Measurements from ENCODE around the gene SLC47A1.
A peak's percentile ranks its signal among the peaks of the same experiment; 100 is the strongest.
"Not testable (repeated sequence)": the region's sequence is repeated elsewhere in the genome, so short reads cannot be mapped to it uniquely, and the experiment has no call there.

The SLC47A1 gene

GRCh38 chr17:19533718-19534561 lies at the start of gene SLC47A1:
TSS of gene SLC47A1 (plus strand) at chr17:19533854. CDS start at chr17:19533940, 86 bp downstream.
- H3K36me3 Mint-ChIP-seq (ENCODE audit: insufficient read depth) = no peaks in the 10 kb centered on the region
- peaks cover 77% of the 10 kb centered on the region for H3K27me3 Mint-ChIP-seq
- peak within 1 kb of the TSS; percentile 52 for H3K4me3 Mint-ChIP-seq
- DNase-seq (ENCODE audit: low spot score in 2 of 2) (no peak), ATAC-seq (replicated peaks; ENCODE audit: extremely low read depth, poor library complexity, severe bottlenecking) (peak; percentile 14)
- H3K4me1 Mint-ChIP-seq = peaks cover 11% of the 10 kb centered on the region
- no peaks in the 10 kb centered on the region for H3K9me3 Mint-ChIP-seq
- H3K27ac Mint-ChIP-seq (ENCODE audit: low read depth) = no peak within 1 kb of the TSS

- Mint-ChIP-seq H3K9me3 (no peaks in the 10 kb centered on the region), H3K4me3 (no peak overlapping the region), H3K4me1 (no peaks in the 10 kb centered on the region), H3K36me3 (ENCODE audit: insufficient read depth) (no peaks in the 10 kb centered on the region), H3K27me3 (peaks cover 14% of the 10 kb centered on the region), H3K27ac (ENCODE audit: low read depth) (no peak overlapping the region)
- no peak for ATAC-seq (replicated peaks; ENCODE audit: extremely low read depth, poor library complexity, severe bottlenecking)
- DNase-seq (ENCODE audit: low spot score in 2 of 2) = no peak
Measured at GRCh38 chr17:19485800-19486340, 47.8 kb upstream of the SLC47A1 start.

GRCh38 chr17:19486351-19487023 lies 47.2 kb upstream of the SLC47A1 start:
- DNase-seq (ENCODE audit: low spot score in 2 of 2) (no peak), ATAC-seq (replicated peaks; ENCODE audit: extremely low read depth, poor library complexity, severe bottlenecking) (no peak)
- H3K4me3 Mint-ChIP-seq = no peak overlapping the region
- H3K27me3 Mint-ChIP-seq = peaks cover 18% of the 10 kb centered on the region
- H3K36me3 Mint-ChIP-seq (ENCODE audit: insufficient read depth) = no peaks in the 10 kb centered on the region
- H3K4me1 Mint-ChIP-seq = no peaks in the 10 kb centered on the region
- no peak overlapping the region for H3K27ac Mint-ChIP-seq (ENCODE audit: low read depth)
- no peaks in the 10 kb centered on the region for H3K9me3 Mint-ChIP-seq

GRCh38 chr17:19487024-19487600 lies 46.5 kb upstream of the SLC47A1 start:
- no peaks in the 10 kb centered on the region for H3K36me3 Mint-ChIP-seq (ENCODE audit: insufficient read depth)
- peaks cover 18% of the 10 kb centered on the region for H3K27me3 Mint-ChIP-seq
- H3K9me3 Mint-ChIP-seq = no peaks in the 10 kb centered on the region
- no peak overlapping the region for H3K4me3 Mint-ChIP-seq
- no peak for DNase-seq (ENCODE audit: low spot score in 2 of 2)
- no peaks in the 10 kb centered on the region for H3K4me1 Mint-ChIP-seq
- H3K27ac Mint-ChIP-seq (ENCODE audit: low read depth) = no peak overlapping the region
- no peak for ATAC-seq (replicated peaks; ENCODE audit: extremely low read depth, poor library complexity, severe bottlenecking)

GRCh38 chr17:19492141-19492540 lies 41.5 kb upstream of the SLC47A1 start:
- DNase-seq (ENCODE audit: low spot score in 2 of 2) (no peak), ATAC-seq (replicated peaks; ENCODE audit: extremely low read depth, poor library complexity, severe bottlenecking) (no peak)
- Mint-ChIP-seq H3K4me1 (no peaks in the 10 kb centered on the region), H3K27ac (ENCODE audit: low read depth) (no peak overlapping the region), H3K9me3 (no peaks in the 10 kb centered on the region), H3K27me3 (peaks cover 18% of the 10 kb centered on the region), H3K36me3 (ENCODE audit: insufficient read depth) (no peaks in the 10 kb centered on the region), H3K4me3 (no peak overlapping the region)

- DNase-seq (ENCODE audit: low spot score in 2 of 2) (no peak), ATAC-seq (replicated peaks; ENCODE audit: extremely low read depth, poor library complexity, severe bottlenecking) (no peak)
- Mint-ChIP-seq H3K4me1 (no peaks in the 10 kb centered on the region), H3K36me3 (ENCODE audit: insufficient read depth) (no peaks in the 10 kb centered on the region), H3K4me3 (no peak overlapping the region), H3K9me3 (no peaks in the 10 kb centered on the region), H3K27me3 (peaks cover 10% of the 10 kb centered on the region), H3K27ac (ENCODE audit: low read depth) (no peak overlapping the region)
Measured at GRCh38 chr17:19494961-19495806, 38.5 kb upstream of the SLC47A1 start.

GRCh38 chr17:19495828-19496528 lies 37.7 kb upstream of the SLC47A1 start:
- no peak for ATAC-seq (replicated peaks; ENCODE audit: extremely low read depth, poor library complexity, severe bottlenecking)
- no peak overlapping the region for H3K4me3 Mint-ChIP-seq
- DNase-seq (ENCODE audit: low spot score in 2 of 2) = no peak
- H3K4me1 Mint-ChIP-seq = no peaks in the 10 kb centered on the region
- no peaks in the 10 kb centered on the region for H3K9me3 Mint-ChIP-seq
- H3K27me3 Mint-ChIP-seq = peaks cover 3% of the 10 kb centered on the region
- H3K27ac Mint-ChIP-seq (ENCODE audit: low read depth) = no peak overlapping the region
- no peaks in the 10 kb centered on the region for H3K36me3 Mint-ChIP-seq (ENCODE audit: insufficient read depth)

- H3K4me3 Mint-ChIP-seq = no peak overlapping the region
- H3K4me1 Mint-ChIP-seq = peaks cover 3% of the 10 kb centered on the region
- no peak overlapping the region for H3K27ac Mint-ChIP-seq (ENCODE audit: low read depth)
- H3K9me3 Mint-ChIP-seq = no peaks in the 10 kb centered on the region
- DNase-seq (ENCODE audit: low spot score in 2 of 2) = no peak
- ATAC-seq (replicated peaks; ENCODE audit: extremely low read depth, poor library complexity, severe bottlenecking) = no peak
- H3K27me3 Mint-ChIP-seq = no peaks in the 10 kb centered on the region
- peaks cover 3% of the 10 kb centered on the region for H3K36me3 Mint-ChIP-seq (ENCODE audit: insufficient read depth)
Measured at GRCh38 chr17:19497624-19498023, 36.0 kb upstream of the SLC47A1 start.

GRCh38 chr17:19501219-19501618 lies 32.4 kb upstream of the SLC47A1 start:
- Mint-ChIP-seq H3K36me3 (ENCODE audit: insufficient read depth) (peaks cover 5% of the 10 kb centered on the region), H3K4me3 (no peak overlapping the region), H3K4me1 (peaks cover 6% of the 10 kb centered on the region), H3K27ac (ENCODE audit: low read depth) (peak overlapping the region; percentile 83), H3K9me3 (no peaks in the 10 kb centered on the region), H3K27me3 (no peaks in the 10 kb centered on the region)
- ATAC-seq (replicated peaks; ENCODE audit: extremely low read depth, poor library complexity, severe bottlenecking) (no peak), DNase-seq (ENCODE audit: low spot score in 2 of 2) (no peak)

GRCh38 chr17:19502517-19502916 lies 31.1 kb upstream of the SLC47A1 start:
- H3K4me3 Mint-ChIP-seq = peak overlapping the region; percentile 44
- peaks cover 11% of the 10 kb centered on the region for H3K36me3 Mint-ChIP-seq (ENCODE audit: insufficient read depth)
- peak; percentile 95 for ATAC-seq (replicated peaks; ENCODE audit: extremely low read depth, poor library complexity, severe bottlenecking)
- peak overlapping the region; percentile 83 for H3K27ac Mint-ChIP-seq (ENCODE audit: low read depth)
- peak; percentile 33 to 70 for DNase-seq (ENCODE audit: low spot score in 2 of 2)
- peaks cover 6% of the 10 kb centered on the region for H3K4me1 Mint-ChIP-seq
- no peaks in the 10 kb centered on the region for H3K9me3 Mint-ChIP-seq
- H3K27me3 Mint-ChIP-seq = no peaks in the 10 kb centered on the region

- H3K9me3 Mint-ChIP-seq = not testable (repeated sequence)
Measured at GRCh38 chr17:19505561-19505960, 28.1 kb upstream of the SLC47A1 start.

More at GRCh38 chr17:19505561-19505960, 28.1 kb upstream of the SLC47A1 start:
- Mint-ChIP-seq H3K27ac (ENCODE audit: low read depth) (peak overlapping the region; percentile 99), H3K36me3 (ENCODE audit: insufficient read depth) (peaks cover 24% of the 10 kb centered on the region), H3K4me1 (peaks cover 18% of the 10 kb centered on the region)
- not testable (repeated sequence) for ATAC-seq (replicated peaks; ENCODE audit: extremely low read depth, poor library complexity, severe bottlenecking); DNase-seq (ENCODE audit: low spot score in 2 of 2); H3K4me3 Mint-ChIP-seq; H3K27me3 Mint-ChIP-seq

Measured in central memory CD8-positive, alpha-beta T cell (primary cell).